Non-pigmented ciliary epithelial cell (primary cell): ENCODE data around the gene SRGN.
"Not testable (repeated sequence)": the region's sequence is repeated elsewhere in the genome, so short reads cannot be mapped to it uniquely, and the experiment has no call there.

Experiments
- DNase-seq: peaks from one replicate; pipeline ENCODE4 v3.0.0-alpha.2; 2010; ENCODE audit warnings: low read depth

SRGN gene

DNA sequence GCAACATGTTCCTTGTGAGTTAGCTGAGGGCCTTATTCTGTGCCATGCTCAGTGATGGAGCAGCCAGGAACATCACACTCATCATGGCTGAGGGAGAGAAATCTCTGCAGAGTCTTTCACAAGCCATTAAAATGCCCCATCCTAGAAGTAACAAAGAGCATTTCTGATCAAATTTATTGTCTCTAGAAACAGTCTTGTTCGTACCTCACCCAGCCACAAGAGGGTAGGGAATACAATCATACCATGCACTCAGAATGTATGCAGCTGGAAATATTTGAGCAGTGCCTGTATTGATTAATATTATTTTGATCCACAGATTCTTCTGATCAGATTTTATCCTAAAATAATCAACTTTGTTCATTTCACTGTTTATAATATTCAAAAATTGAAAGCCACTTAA is 53.4 kb downstream of the SRGN start:
- no peak for DNase-seq

DNA sequence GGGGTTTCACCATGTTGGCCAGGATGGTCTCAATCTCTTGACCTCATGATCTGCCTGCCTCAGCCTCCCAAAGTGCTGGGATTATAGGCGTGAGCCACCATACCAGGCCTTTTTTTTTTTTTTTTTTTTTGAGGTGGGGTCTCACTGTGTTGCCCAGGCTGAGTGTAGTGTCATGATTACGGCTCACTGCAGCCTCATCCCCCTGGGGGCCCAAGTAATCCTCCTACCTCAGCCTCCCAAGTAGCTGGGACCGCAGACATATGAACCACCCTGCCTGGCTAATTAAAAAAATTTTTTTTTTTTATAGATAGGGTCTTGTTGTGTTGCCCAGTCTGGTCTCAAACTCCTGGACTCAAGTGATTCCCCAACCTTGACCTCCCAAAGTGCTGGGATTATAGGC is 54.2 kb downstream of the SRGN start:
- DNase-seq: not testable (repeated sequence)

DNA sequence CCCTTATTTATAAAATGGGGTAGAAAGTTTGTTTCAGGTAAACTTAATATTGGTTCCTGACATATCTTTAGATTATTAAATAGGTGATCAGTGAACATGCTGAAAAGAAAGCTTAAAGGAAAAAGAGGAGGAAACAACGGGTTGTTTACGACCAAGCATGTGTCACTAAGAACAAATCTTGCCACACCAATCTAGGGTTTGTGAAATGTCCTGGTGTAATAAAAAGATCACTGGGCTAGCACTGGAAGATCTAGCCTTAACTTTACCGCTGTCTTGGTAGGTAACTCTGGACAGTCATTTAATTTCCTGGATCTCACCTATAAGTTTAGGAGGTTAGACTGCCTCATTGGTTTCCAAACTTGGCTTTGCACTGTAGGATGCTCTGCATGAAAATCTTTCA is 55.1 kb downstream of the SRGN start:
- no peak for DNase-seq

DNA sequence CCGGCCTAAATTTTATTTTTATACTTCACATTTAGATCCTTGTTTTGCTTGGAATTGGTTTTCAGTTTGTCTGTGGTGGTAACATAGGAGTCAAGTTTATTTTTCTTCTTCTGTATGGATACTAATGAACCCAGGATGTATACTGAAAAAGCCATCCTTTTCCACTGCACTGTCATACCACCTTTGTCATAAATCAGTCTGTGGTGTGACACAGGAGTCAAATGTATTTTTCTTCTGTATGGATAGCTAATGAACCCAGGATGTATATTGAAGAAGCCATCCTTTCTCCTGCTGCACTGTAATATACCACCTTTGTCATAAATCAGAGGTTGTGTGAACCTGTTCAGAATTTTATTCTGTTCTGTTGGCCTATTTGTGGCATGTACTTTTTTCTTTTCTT is 57.4 kb downstream of the SRGN start:
- no peak for DNase-seq

DNA sequence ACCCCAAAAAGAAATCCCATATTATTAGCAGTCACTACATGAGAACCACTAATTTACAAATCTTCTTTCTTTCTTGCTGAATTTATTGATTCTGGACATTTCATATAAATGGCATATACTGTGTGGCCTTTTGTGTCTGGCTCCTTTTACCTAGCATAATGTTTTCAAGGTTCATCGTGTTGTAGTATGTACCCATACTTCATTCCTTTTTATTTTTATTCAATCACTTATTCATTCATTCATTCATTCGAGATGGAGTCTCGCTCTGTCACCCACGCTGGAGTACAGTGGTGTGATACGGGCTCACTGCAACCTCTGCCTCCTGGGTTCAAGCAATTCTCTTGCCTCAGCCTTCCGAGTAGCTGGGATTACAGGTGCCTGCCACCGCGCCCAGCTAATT is 58.0 kb downstream of the SRGN start:
- DNase-seq: no peak

DNA sequence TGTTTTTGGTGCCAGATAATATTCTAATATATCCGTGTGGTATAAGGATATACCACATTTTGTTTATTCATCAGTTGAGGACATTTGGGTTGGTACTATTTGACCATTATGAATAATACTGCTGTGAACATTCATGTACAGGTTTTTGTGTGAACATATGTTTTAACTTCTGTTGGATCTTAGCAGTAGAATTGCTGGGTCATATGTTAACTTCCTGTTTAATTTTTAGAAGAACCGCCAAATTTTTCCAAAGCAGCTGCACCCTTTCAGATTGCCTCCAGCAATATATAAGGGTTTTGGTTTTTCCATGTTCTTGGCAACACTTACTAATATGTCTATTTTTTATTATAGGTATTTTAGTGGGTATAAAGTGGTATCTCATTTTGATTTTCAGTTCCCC is 58.9 kb downstream of the SRGN start:
- no peak for DNase-seq

DNA sequence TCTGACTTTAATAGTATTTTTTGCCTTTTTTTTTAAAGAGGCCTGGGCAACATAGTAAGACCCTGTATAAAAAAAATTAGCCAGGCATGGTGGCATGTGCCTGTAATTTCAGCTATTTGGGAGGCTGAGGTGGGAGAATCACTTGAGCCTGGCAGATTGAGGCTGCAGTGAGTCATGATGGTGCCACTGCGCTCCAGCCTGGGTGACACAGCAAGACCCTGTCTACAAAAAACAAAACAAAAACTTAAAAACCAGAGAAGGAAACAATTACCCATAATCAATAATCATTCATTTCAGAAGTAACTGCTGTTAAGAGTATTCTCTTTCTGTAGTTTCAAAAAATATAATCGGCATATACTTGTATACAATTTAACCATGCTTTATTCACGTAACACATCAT is 64.1 kb downstream of the SRGN start:
- no peak for DNase-seq

DNA sequence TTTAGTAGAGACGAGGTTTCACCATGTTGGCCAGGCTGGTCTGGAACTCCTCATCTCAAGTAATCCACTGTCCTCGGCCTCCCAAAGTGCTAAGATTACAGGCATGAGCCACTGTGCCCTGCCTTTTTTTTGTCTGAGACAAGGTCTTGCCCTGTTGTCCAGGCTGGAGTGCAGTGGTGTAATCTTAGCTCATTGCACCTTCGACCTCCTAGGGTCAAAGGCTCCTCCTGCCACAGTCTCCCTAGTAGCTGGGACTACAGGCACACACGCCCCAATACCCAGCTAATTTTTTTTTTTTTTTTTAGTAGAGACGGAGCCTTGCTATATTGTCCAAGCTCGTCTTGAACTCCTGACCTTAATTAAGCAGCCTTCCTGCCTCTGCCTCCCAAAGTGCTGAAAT is 65.3 kb downstream of the SRGN start:
- no peak for DNase-seq
